AG08396 (cell line): ENCODE data around the gene EEF1AKMT3.

Source experiments
- DNase-seq: peaks from one replicate; pipeline ENCODE4 v3.0.0; 2012; ENCODE audit warnings: low spot score, mixed read lengths

EEF1AKMT3 gene

DNA sequence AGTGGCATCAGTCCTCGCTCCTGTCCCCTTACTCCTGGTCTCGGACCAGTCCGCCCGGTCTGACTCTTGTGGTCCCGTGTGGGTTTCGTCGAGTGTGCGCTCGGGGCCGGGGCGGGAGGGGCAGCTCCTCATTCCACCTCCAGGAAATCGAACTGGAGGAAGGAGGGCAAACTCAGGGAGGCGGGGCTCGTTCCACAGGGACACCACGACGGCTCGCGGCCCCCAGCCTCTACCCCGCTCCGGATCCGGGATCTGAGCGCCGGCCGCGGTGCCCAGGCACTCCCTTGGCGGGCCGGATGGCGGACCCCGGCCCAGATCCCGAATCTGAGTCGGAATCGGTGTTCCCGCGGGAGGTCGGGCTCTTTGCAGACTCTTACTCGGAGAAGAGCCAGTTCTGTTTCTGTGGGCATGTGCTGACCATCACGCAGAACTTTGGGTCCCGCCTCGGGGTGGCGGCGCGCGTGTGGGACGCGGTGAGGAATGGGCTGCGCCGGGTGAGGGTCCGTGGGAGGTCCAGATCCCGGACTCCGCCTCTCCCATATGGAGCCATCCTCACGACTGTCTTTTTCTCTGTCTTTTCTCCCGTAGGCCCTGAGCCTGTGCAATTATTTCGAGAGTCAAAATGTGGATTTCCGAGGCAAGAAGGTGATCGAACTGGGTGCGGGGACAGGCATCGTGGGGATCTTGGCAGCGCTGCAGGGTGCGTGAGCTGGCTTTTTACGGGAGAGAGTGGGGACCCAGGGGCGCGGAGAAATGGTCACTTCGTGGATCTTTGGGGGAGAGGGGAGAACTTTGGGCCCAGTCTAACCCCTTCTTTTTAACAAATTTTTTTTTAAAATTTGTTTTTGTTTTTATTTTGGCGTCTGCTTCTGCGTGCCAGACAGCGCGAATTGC is at the start of gene EEF1AKMT3:
TSS of gene EEF1AKMT3 (plus strand) at position 186 of the 894 bp plus-strand sequence. CDS start at position 297, 111 bp downstream.
- DNase-seq: peak; percentile 69

DNA sequence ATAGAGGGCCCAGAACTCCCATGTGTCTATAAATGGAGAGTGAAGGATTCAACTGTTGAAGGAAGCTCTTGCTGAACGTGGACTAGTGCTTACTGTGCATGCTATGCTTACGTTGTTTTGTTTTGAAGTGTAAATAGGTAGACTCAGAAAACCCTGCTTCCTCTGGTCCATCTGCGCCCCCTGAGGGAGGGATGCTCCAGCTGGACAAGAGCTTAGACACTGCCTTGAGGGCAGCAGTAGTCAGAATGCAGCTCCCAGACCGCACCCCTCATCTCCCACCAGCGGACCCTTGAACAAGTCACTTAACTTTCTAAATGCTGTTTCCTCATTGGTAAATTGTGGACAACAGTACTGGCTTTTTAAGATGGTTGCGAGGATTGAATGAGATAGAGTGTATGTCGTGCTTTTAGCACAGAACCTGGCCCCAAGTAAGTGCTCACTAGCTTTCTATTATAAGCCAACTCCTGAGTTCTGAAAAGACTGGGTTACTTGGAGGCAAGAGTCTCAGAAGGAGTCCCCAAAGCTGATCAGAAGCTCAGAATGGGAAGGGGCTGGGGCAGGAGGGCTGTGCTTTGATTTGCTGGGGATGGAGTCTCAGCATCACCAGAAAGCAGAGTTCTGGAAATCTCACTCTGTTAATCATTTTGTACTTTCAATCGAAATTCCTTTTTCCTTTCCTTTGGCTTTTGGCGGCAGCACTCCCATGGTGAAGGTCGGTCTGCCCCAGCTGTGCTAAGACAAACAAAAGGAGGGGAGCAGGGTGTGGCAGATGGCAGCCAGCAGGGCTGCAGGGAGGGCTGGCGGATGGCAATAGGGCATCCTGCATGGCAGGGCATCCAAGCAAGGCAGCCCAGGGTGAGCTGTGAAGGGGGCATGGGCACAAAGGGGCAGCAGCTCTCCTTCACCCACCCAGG is 49.4 kb upstream of the EEF1AKMT3 start:
- DNase-seq: no peak

DNA sequence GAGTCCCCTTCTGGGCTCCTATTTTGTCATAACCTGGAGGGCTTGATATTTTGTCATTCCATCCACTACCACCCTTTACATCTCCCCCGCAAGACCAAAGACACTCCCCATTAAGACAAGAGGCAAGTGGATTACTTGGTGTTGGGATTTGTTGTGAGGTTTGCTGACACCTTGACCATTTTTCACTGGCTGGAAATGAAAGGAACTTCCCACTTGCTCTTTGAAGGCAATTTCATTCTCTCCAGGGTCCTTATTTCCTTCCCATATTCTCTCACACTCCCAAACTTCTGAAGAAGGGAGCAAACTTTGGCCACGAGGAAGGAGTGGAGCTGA is 48.8 kb upstream of the EEF1AKMT3 start:
- no peak for DNase-seq

DNA sequence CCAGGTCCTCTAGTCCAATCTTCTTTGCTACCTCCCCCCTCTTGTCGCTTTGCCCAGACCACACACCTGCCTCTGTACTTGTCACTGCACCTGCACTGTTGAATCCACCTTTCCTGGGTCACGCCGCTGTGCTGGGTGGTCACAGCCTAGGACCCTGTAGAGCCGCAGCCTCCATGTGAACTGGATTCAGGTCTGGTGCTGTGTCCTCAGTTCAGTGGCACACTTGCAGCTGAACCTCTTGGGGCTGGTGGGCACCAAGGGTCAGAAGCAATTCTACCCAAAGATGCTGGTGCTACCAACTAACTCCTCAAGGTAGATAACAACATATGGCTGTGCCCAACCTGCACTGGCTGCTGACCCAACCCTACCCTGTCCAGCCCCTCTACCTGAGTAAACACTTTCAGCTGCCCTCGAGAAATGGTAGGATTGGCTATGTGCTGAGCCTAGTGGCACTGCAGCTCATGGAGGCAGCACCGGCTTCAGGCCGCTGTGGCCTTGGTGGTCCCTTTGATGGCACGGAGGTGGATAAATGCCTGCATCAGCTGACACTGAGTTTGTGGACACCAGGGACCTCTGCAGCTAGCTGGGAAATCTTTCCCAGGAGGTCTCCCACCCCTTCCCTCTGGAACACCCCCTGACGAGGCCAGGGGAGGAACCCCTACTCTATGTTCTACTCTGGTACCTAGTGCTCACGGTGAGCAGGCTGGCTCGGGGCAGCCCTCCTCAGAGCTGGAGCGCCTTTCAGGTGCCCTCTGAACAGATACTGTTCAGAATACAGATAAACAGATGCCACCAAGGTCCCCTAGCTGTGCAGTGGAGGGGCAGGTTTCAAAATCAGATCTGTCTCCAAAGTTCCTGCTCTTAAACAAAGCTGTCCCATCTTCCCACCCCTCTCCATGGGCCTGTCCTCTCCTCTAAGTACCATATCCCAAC is 48.1 kb upstream of the EEF1AKMT3 start:
- DNase-seq: no peak

DNA sequence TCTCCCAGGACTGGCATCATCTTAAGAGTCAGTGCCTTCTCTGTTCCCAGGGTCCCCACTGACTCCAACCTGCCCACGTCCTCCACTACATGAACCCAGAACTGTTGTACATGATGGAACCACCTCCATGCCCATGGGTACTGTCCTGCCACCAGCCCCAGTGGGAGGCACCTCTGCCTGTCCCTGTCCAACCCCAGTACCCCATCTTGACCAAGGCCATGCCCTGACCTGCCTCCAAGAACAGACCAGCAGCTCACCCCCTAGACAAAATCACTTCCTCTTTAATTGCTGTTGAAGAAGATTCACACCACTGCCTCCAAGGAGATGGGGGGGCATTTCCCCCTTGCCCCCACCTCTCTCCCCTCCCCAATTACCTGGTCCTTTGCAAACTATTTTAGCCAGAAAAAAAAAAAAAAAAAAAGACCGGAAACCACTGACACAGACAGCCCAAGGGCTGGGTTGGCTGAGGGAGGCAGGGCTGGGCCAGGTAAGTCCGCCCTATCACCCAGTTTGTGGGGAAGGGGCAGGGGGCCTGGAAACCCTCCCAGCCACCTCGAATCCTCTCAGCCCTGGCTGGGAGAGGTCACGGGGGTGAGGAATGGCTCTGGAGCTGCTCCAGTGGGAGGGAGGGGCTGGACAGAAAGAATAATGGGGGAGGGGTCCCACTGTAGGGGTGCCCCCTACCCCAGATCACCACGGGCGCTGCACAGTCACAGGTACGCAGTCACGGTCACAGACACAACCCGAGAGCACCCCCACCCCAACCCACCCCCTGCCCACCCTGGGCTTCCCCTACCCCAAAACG is 47.3 kb upstream of the EEF1AKMT3 start:
- no peak for DNase-seq

GRCh38 chr12:57725851-57726150 is 46.6 kb upstream of the EEF1AKMT3 start:
- no peak for DNase-seq

GRCh38 chr12:57726151-57726883 is 46.1 kb upstream of the EEF1AKMT3 start:
- DNase-seq: peak; percentile 95

DNA sequence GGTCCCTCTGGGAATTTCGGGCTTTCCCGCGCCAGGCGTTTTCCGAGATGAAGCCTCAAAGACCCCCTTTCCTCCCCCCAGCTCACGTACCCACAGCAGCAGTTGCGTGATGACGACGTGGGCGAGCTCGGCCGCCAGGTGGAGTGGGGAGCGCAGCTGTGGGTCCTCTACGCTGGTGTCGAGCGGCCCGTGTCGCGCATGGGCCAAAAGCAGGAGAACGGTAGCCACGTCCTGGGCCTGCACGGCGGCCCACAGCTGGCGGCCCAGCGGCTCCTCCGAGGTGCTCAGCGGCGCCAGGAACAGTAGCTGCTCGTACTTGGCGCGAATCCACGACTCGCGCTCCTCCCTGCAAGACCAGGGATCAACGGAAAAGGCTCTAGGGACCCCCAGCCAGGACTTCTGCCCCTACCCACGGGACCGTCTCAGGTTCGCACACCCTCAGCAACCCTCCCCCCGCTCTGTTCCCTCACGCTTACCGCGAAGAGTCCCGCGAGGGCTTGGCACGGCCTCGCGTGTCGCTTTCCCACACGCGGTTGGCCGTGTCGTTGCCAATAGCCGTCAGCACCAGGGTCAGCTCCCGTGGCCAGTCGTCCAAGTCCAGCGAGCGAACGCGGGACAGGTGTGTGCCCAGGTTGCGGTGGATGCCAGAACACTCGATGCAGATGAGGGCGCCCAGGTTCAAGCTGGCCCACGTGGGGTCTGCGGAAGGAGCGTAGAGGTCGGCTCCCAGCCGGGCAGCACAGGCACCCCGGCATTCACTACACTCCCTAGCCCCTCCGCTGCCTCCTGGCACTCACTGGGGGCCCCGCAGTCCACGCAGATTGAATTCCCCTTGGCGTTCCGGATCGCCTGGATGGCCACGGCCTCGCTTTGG is 45.3 kb upstream of the EEF1AKMT3 start:
- DNase-seq: no peak

GRCh38 chr12:57727758-57728395 is 44.5 kb upstream of the EEF1AKMT3 start:
- DNase-seq: no peak

DNA sequence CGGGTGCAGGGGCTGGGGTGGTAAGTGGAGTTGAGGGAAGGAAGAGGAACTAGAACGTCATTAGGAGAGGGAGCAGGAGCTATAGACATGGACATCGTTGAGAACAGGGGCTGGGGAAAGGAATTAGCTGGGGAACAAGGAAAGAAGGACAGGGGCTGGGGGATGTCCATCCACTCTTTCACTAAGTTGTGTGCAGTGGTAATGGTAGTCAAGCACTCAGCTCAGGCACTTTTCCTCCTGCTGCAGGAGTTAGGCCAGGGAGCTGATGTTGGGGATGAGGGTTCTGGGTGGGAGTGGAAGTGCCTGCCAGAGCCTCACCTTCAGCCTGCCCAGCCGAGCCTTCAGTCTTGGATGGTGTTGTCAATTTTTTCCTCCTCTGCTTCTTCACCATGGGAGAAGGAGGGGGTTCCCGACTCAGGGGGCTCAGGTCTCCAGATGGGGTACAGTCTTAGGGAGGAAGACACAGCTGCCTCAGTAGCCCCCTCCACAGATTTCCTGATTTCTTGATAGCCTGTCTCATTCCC is 43.0 kb upstream of the EEF1AKMT3 start:
- no peak for DNase-seq

DNA sequence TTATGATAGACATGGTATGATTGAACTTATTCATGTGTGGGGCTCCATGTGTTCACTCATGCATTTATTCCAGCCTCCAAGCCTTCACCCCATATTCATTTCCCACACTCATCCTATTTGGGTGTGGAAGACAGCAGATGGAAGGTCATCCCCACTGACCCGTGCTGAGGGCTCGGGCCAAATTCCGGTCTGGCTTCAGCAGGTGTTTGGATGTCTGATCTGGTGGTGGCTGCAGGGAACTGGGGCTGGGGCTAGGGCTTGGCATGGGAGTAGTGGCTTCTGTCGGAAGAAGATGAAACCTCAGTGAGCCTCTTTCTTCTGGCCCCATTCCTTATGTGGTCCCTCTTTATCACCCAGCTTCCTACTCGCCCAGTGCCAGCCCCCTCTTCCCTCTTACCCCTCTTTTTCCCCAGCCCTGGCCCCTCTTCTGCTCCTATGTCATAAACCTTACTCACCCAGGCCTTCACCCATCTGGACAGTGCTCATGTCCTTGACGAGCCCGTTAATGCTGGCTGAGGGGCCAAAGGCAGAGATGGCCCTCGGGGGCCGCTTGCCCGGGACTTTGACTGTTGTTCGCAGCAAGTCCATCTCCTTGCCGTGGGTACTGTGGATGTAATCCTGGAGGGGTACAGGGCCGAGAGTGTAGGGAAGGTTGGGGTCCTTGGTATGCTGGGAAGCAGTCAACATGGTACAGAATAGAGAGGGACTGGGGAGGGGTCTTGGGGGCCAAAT is 41.9 kb upstream of the EEF1AKMT3 start:
- no peak for DNase-seq

- DNase-seq: no peak
Observed at GRCh38 chr12:57731411-57732080, 40.9 kb upstream of the EEF1AKMT3 start.

DNA sequence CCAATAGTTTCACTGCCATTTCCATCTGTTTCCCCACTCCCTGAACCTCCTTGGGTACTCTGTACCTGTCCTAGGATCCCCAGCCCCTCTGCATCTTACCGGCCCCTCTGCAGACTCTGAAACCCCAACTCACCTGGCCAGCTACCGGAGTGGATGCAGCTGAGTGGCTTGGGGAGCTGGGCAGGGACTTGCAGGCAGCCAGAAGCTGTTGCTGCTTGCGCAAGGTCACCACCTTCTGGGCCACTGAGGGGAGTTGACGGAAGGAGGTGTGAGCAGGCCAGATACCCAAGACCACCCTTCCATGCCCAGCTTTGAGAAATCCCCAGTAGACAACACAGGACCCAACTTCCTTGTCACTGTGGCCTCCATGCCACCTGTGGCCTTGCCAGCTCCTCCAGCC is 40.1 kb upstream of the EEF1AKMT3 start:
- DNase-seq: no peak

DNA sequence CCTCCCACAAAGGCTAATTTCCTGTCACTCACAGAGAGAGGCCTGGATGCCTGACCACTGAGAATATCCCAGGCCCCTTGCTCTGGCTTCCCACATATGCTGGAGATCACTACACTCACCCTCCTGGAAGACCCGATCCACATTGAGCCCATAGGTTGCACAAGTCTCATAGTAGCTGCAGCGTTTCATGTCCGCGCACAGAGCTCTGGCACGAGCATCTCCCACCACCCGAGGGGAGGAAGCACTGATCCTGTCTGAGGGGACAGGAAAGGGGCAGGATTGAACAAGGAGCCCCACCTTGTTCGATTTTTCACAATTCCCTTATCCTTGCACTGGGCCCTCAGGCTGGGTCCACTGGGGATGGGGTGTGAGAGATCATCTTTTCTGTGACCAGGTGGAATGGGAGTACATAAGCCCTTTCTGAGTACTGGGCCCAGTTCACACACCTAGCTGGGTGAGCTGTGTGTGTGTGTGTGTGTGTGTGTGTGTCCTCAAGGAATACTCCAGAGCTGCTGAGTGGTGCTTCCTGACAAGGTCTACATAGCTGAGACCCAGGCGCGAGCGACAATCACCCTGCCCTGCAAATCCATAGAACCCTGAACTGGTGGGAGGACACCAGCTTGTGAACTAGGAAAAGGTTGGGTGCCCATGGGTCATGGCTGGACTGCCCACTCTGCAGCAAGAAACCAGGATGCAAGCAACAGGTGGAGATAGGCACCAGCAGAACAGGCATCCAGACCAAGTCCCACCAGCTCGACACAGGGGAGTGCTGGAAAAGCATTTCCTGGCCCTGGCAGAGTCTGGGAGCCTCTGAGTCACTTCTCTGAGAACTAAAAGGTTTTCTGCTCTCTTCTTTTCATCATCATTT is 39.5 kb upstream of the EEF1AKMT3 start:
- DNase-seq: no peak

DNA sequence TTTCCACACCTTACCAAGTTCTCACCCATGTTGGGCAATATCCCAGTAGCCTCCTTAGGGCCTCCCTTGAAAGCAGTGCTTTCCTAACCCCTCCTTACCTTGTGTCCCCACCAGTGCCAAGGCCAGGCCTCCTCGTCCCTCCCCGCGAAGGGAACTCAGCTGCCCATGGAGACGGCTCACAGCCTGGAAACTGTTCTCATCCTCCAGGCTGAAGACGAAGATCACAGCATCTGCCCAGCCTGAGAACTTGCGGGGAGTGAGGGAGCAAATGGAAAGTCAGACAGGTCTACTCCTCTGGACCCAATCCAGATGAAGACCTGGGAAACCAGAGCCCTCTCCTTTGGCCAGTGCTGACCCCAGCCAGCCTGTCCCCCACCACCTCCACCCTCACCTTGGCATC is 38.5 kb upstream of the EEF1AKMT3 start:
- no peak for DNase-seq

DNA sequence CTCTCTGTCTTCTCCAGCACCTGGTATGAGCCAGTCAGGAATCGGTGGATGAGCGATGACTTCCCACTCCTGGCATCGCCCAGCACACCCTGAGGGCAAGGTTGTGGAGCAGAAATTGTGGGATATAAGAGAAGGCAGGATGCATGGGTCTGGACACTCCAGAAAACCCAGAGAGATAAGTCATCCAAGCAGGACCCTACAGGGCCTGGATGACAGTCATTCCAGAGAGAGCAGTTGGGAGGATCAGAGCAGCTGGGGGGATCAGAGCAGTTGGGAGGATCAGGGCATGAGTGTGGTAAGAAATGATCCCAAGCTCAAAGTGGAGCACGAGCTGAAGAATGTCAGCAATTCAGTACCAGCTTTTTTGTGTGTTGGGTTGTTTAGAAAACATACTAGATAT is 37.8 kb upstream of the EEF1AKMT3 start:
- no peak for DNase-seq
